Activated T-cell treated with anti-CD3 and anti-CD28 coated beads, Interleukin-2, amount 50 U/mL, for 72 hours (primary cell): ENCODE measurements around the gene ZNF710. TPM values are rescaled to one million over a fixed set of nuclear protein-coding genes. Genes with fewer than 3 reads are reported as not detected.
A peak's percentile ranks its signal among the peaks of the same experiment; 100 is the strongest.

ENCODE experiments used
- ATAC-seq, 2 donors: fragments of 150-1000 bp; cut with Tn5 transposase; replicated peaks in 1 of 2; 2 replicates each; pipeline ENCODE4 v1.10.0; 2021; ENCODE audit warnings: moderate library complexity in 2 of 2, mild to moderate bottlenecking in 1 of 2
- DNase-seq, 2 donors: peaks; one replicate each; pipeline ENCODE4 v3.0.0; 2021 to 2022; ENCODE audit warnings: mixed read lengths in 1 of 2
- H3K27ac Mint-ChIP-seq: one replicate; pipeline ENCODE4 v1.8.0; 2022; ENCODE audit warnings: mild to moderate bottlenecking, moderate library complexity, mixed read lengths
- H3K27me3 Mint-ChIP-seq: one replicate; pipeline ENCODE4 v1.8.0; 2022; ENCODE audit warnings: low read depth, mixed read lengths
- H3K36me3 Mint-ChIP-seq, 2 donors: one replicate each; pipeline ENCODE4 v1.8.0; 2022; ENCODE audit warnings: mixed read lengths in 2 of 2, mild to moderate bottlenecking in 1 of 2; ENCODE audit not compliant: insufficient read depth in 2 of 2
- H3K4me1 Mint-ChIP-seq: one replicate; pipeline ENCODE4 v1.8.0; 2022; ENCODE audit warnings: low read depth, mixed read lengths
- H3K4me3 Mint-ChIP-seq, 2 donors: one replicate each; pipeline ENCODE4 v1.8.0; 2022; ENCODE audit warnings: mild to moderate bottlenecking in 2 of 2, mixed read lengths in 2 of 2, moderate library complexity in 2 of 2
- H3K9me3 Mint-ChIP-seq, 2 donors: one replicate each; pipeline ENCODE4 v1.8.0; 2022; ENCODE audit warnings: mixed read lengths in 2 of 2
- total RNA-seq, 2 donors: library from RNA; stranded (reverse); gene quantifications; one replicate each; pipeline ENCODE4 v1.2.3, GENCODE V29; 2022

Gene ZNF710
- total RNA-seq, 2 donors from 2014 or later = 26.6 to 32.3 TPM

- DNase-seq = no peak
Observed at GRCh38 chr15:90000186-90001001, 730 bp upstream of the ZNF710 start.

GRCh38 chr15:90001683-90002427 lies 731 bp downstream of the ZNF710 start:
- Mint-ChIP-seq H3K27ac (peak overlapping the region; percentile 88), H3K9me3 (no peaks in the 10 kb centered on the region), H3K27me3 (no peaks in the 10 kb centered on the region), H3K36me3 (peaks cover 9 to 13% of the 10 kb centered on the region in 2 donors), H3K4me3 (peak overlapping the region; percentile 90 to 91), H3K4me1 (peaks cover 63% of the 10 kb centered on the region)
- ATAC-seq = peak; percentile 55 to 64
- DNase-seq = peak; percentile 76 to 80

More at GRCh38 chr15:90000186-90001001, 730 bp upstream of the ZNF710 start:
- ATAC-seq = no peak
- peaks cover 8 to 13% of the 10 kb centered on the region in 2 donors for H3K36me3 Mint-ChIP-seq
- peak overlapping the region; percentile 99 for H3K27ac Mint-ChIP-seq
- H3K4me1 Mint-ChIP-seq = peaks cover 48% of the 10 kb centered on the region
- no peaks in the 10 kb centered on the region for H3K9me3 Mint-ChIP-seq
- no peaks in the 10 kb centered on the region for H3K27me3 Mint-ChIP-seq
- H3K4me3 Mint-ChIP-seq = peak overlapping the region; percentile 96 to 99

- ATAC-seq = peak; percentile 42 to 45
- H3K27me3 Mint-ChIP-seq = no peaks in the 10 kb centered on the region
- H3K4me1 Mint-ChIP-seq = peaks cover 69% of the 10 kb centered on the region
- H3K4me3 Mint-ChIP-seq = peak overlapping the region; percentile 90 to 91
- H3K9me3 Mint-ChIP-seq = no peaks in the 10 kb centered on the region
- DNase-seq = peak; percentile 51 to 62
- peak overlapping the region; percentile 76 for H3K27ac Mint-ChIP-seq
- peaks cover 9 to 13% of the 10 kb centered on the region in 2 donors for H3K36me3 Mint-ChIP-seq
Observed at GRCh38 chr15:90002428-90002844, 1.3 kb downstream of the ZNF710 start.

- DNase-seq = no peak
- Mint-ChIP-seq H3K4me3 (peak overlapping the region; percentile 90 to 91), H3K4me1 (peaks cover 68% of the 10 kb centered on the region), H3K36me3 (peaks cover 9 to 13% of the 10 kb centered on the region in 2 donors), H3K9me3 (no peaks in the 10 kb centered on the region), H3K27ac (peak overlapping the region; percentile 77), H3K27me3 (no peaks in the 10 kb centered on the region)
- no peak for ATAC-seq
Observed at GRCh38 chr15:90003736-90004135, 2.6 kb downstream of the ZNF710 start.

DNA sequence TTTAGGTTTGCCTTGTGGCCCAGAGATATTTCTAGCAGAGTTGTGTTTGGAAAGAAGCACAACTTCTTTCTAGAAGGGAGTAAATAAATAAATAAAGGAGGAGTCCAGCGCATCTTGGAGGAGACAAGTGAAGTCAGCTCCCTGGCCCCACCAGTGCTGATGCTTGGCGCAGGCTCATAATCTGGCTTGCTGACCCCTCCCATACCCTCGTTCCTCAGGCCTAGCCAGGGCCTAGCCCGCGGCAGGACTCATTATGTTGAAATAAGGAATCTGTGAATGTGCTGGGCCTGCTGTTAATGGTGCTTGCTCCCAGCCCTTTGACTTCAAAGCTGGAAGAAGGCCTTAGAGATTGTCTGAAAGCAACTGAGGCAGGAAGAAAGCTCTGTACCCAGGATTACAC lies 3.1 kb downstream of the ZNF710 start:
- peak overlapping the region; percentile 90 to 91 for H3K4me3 Mint-ChIP-seq
- peak overlapping the region; percentile 77 for H3K27ac Mint-ChIP-seq
- ATAC-seq (no peak), DNase-seq (no peak)
- no peaks in the 10 kb centered on the region for H3K9me3 Mint-ChIP-seq
- peaks cover 9 to 13% of the 10 kb centered on the region in 2 donors for H3K36me3 Mint-ChIP-seq
- no peaks in the 10 kb centered on the region for H3K27me3 Mint-ChIP-seq
- peaks cover 66% of the 10 kb centered on the region for H3K4me1 Mint-ChIP-seq

DNA sequence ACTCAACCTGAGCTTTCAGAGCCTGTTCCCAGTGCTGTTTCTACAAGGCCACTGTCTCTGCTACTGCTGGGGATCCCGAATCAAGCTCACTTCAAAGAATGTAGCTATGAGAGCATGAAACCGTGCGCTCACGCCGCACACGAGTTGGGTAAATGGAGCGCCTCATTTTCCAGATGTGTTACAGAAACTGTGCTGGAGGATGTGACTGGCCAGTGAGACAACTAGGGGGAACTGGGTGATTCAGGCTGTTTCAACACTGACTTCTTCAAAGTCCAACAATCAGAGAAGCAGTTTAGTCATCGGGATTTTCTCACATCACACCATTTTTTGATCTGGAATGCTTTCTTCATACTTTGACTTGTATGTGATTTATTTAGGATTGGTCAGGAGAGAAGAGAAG lies 3.5 kb downstream of the ZNF710 start:
- H3K4me1 Mint-ChIP-seq = peaks cover 66% of the 10 kb centered on the region

GRCh38 chr15:90006217-90007075 lies 5.3 kb downstream of the ZNF710 start:
- Mint-ChIP-seq H3K9me3 (no peaks in the 10 kb centered on the region), H3K27me3 (no peaks in the 10 kb centered on the region), H3K27ac (peak overlapping the region; percentile 1), H3K4me1 (peaks cover 69% of the 10 kb centered on the region), H3K4me3 (peak overlapping the region; percentile 41 to 66), H3K36me3 (peaks cover 13 to 20% of the 10 kb centered on the region in 2 donors)
- DNase-seq (peak in 1 of 2 donors; percentile 31), ATAC-seq (peak; percentile 45 to 64)

More for the DNA sequence above, 3.5 kb downstream of the ZNF710 start:
- Mint-ChIP-seq H3K9me3 (no peaks in the 10 kb centered on the region), H3K4me3 (peak overlapping the region; percentile 90 to 91), H3K27ac (peak overlapping the region; percentile 77), H3K27me3 (no peaks in the 10 kb centered on the region), H3K36me3 (peaks cover 12 to 15% of the 10 kb centered on the region in 2 donors)
- ATAC-seq = peak; percentile 58 to 59
- peak; percentile 53 to 55 for DNase-seq

- Mint-ChIP-seq H3K36me3 (peaks cover 13 to 26% of the 10 kb centered on the region in 2 donors), H3K27ac (peak overlapping the region; percentile 1)
Observed at GRCh38 chr15:90007076-90007460, 5.9 kb downstream of the ZNF710 start.

GRCh38 chr15:90008607-90009006 lies 7.5 kb downstream of the ZNF710 start:
- Mint-ChIP-seq H3K4me1 (peaks cover 66% of the 10 kb centered on the region), H3K36me3 (peaks cover 10 to 35% of the 10 kb centered on the region in 2 donors), H3K9me3 (no peaks in the 10 kb centered on the region), H3K27me3 (no peaks in the 10 kb centered on the region), H3K4me3 (no peak overlapping the region), H3K27ac (no peak overlapping the region)
- DNase-seq (no peak), ATAC-seq (no peak)

More at GRCh38 chr15:90007076-90007460, 5.9 kb downstream of the ZNF710 start:
- ATAC-seq = no peak
- Mint-ChIP-seq H3K4me1 (peaks cover 69% of the 10 kb centered on the region), H3K4me3 (peak overlapping the region; percentile 41 to 66), H3K9me3 (no peaks in the 10 kb centered on the region), H3K27me3 (no peaks in the 10 kb centered on the region)
- DNase-seq = no peak

DNA sequence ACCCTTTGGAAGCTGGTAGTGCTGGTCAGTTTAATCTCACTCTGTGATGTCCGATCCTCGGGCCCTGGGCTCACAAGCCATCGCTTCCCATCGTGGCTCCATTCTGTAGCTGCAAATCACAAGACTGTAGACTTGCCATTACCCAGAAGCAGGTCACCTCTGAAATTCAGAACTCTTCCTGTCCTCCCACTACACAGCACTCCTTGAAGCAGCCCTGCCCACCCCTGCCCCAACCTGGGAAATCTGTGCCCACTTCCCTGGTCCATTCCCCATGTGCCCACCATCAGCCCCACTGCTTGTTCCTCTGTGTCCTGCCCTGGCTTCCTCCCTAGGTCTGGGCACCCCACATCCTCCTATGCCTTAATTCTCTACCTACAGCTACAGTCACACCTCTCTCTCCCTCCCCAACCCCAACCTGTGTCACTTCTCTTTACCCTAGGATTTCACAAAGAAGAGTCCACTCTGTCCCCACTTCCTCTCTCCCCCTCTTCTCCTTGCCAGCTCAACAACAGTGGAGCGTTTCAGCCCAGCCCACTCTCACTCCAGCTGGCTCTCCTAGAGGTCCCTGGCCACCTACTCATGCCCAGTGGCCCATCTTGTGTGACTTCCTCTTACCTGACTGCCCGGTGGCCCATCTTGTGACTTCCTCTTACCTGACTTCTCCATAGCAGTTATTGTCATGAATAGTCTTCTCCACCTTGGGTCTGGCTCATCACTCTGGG lies 8.3 kb downstream of the ZNF710 start:
- H3K9me3 Mint-ChIP-seq = no peaks in the 10 kb centered on the region
- peaks cover 11 to 37% of the 10 kb centered on the region in 2 donors for H3K36me3 Mint-ChIP-seq
- H3K27me3 Mint-ChIP-seq = no peaks in the 10 kb centered on the region
- no peak for ATAC-seq
- H3K4me1 Mint-ChIP-seq = peaks cover 64% of the 10 kb centered on the region
- DNase-seq = no peak
- H3K27ac Mint-ChIP-seq = peak overlapping the region; percentile 4
- no peak overlapping the region for H3K4me3 Mint-ChIP-seq

DNA sequence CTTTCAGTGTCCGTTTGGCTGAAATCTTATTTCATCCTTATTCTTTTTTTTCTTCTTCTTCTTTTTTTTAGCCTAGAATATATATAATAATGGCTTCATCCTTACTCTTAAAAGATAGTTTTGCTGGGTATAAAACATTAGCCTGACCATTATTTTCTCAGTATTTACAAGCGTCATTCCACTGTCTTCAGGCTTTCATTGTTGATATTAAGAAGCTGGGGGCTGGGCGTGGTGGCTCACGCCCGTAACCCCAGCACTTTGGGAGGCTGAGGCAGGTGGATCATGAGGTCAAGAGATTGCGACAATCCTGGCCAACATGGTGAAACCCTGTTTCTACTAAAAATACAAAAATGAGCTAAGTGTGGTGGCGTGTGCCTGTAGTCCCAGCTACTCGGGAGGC lies 10.6 kb downstream of the ZNF710 start:
- Mint-ChIP-seq H3K4me1 (peaks cover 55% of the 10 kb centered on the region), H3K4me3 (no peak overlapping the region), H3K36me3 (peaks cover 11 to 32% of the 10 kb centered on the region in 2 donors), H3K27ac (no peak overlapping the region), H3K27me3 (no peaks in the 10 kb centered on the region), H3K9me3 (no peaks in the 10 kb centered on the region)
- no peak for DNase-seq
- ATAC-seq = no peak

GRCh38 chr15:90013503-90013937 lies 12.4 kb downstream of the ZNF710 start:
- H3K4me1 Mint-ChIP-seq = peaks cover 60% of the 10 kb centered on the region
- no peak for DNase-seq

More at GRCh38 chr15:90013503-90013937, 12.4 kb downstream of the ZNF710 start:
- no peaks in the 10 kb centered on the region for H3K9me3 Mint-ChIP-seq
- no peaks in the 10 kb centered on the region for H3K27me3 Mint-ChIP-seq
- peak; percentile 80 to 87 for ATAC-seq
- H3K27ac Mint-ChIP-seq = peak overlapping the region; percentile 7
- H3K4me3 Mint-ChIP-seq = peak overlapping the region; percentile 12 to 59
- H3K36me3 Mint-ChIP-seq = peaks cover 11 to 38% of the 10 kb centered on the region in 2 donors
